Hematopoietic multipotent progenitor cell treated with erythropoietin and hydrocortisone succinate and interleukin-3 and kit ligand, for 6 days (in vitro differentiated cells): ENCODE results near the gene IKZF3.
"Not testable (repeated sequence)": the region's sequence is repeated elsewhere in the genome, so short reads cannot be mapped to it uniquely, and the experiment has no call there.

Experiments used
- DNase-seq: peaks from one replicate; pipeline ENCODE4 v3.0.0-alpha.2; 2015

Gene IKZF3

GRCh38 chr17:39737760-39738567 is 126.1 kb downstream of the IKZF3 start, which contains the start of gene GRB7:
Gene GRB7 (plus strand): TSS chr17:39737938. CDS start chr17:39742302, 4,364 bp downstream.
- DNase-seq: no peak

DNA sequence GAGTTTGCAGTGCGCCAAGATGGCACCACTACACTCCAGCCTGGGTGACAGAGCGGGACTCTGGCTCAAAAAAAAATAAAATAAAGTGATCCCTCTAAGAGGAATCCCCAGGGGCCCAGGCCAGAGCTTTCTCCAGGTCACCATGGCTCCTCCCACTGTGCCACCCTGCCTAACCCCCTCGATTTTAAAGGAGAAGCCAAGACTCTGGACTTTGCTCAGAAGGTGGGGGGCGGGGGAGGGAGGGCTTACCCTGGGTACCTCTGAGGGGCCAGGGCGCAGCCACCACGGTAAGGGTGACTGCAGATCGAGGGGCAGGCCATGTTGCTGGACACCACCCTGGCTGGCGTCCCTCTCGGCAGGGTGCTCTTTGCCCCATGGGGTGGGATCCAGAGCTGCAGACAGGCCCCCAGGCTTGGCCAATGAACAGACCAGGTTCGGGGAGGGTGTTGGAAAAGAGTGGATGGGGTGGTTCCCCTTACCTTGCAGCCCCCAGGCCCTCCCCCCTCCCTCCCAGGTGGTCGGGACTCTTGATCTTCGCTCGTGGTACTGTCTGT is 126.8 kb downstream of the IKZF3 start:
- no peak for DNase-seq

- DNase-seq: no peak
Measured at GRCh38 chr17:39736319-39737165, 127.6 kb downstream of the IKZF3 start.

DNA sequence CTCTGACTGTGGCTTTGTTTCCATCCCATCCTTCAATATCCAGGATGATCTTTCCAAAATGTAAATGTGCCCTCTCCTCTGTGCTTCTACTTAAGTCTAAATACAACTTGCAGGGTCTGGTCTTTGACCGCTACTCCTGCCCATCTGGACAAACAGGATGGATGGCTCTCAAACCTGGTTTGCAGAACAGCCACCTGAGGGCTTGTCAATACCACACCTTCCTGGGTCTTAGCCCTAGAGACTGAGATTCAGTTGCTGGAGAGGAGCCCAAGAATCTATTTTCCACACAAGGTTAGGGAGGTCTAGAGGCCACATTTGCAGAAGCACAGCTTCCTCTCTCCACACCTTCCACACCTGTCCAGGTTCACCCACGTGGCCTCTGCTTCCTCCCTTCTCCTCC is 128.2 kb downstream of the IKZF3 start:
- DNase-seq: no peak

- no peak for DNase-seq
Measured at GRCh38 chr17:39732586-39732985, 131.5 kb downstream of the IKZF3 start.

DNA sequence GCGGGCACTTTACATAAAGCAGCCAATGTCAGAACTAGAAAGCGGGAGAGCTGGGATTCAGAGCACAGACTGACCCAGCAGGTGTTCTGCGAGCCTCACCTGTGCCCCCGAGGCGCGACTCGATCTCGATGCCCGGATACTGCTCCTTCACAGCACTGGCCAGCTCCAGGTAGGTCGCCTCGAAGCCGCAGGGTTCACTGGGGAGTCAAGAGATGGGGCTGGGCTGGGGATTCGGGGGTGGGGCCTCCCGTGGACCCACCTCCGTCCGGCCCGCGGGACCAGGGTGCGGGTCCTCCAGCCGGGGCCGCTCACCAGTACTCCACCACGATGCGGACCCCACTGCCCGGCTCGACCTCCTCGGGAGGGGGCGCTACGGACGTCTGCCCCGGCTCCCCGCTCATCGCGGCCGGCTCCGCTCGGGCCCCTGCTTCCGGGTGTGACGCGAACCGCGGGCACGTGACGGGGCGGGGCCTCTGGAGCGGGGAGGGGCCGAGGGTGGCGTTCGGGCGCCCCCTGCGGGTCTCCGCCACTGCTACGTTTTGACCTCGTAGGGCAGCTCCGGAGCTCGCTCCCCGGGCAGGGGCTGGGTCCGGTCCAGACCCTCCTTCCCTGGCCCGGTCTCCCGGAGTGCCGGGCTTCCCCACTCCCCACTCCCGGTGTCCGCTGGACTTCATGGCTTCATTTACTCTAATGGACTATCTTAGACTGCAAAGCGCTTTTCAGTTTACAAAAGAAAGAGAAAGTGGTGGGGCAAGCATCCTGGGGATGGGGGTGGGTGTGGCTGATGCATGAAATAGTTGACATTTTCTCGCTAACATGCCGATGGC is 133.8 kb downstream of the IKZF3 start, which contains the start of gene MIEN1:
MIEN1 (minus strand) TSS at position 438 of the 827 bp plus-strand sequence; CDS start at position 401, 37 bp downstream.
- peak; percentile 92 for DNase-seq

DNA sequence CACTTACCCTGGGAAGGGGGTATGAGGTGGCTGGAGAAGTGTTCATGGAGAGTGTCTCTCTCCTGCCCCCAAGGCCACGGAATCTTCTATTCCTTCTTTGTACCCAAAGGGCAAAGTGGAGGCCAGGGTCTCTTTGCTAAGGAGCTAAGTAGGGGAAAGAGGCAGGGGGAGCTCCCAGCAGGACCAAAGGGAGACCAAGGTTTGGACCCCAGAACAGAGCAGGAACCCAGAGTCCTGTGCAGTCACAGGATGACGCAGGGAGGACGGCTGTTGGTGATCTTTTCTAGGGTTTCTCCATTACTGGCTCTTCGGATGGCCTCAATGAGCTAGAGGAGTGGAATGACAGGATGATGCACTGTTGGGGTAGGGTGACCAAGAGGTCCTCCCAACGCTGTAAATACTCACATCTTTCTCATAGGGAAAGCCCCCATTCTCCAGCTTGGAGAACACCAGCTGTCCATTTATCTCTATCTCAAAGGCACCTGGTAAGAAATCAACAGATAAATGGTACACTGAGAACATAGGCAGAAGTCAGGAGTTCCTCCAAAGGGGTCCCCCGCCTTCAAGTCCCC is 134.7 kb downstream of the IKZF3 start:
- no peak for DNase-seq

DNA sequence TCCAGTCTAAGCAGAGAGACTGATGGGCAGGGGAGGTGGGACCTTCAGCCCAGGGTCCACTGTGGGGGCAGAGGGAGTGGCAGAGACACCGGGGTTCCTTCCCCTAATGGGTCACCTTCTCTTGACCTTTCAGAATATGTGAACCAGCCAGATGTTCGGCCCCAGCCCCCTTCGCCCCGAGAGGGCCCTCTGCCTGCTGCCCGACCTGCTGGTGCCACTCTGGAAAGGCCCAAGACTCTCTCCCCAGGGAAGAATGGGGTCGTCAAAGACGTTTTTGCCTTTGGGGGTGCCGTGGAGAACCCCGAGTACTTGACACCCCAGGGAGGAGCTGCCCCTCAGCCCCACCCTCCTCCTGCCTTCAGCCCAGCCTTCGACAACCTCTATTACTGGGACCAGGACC is 136.6 kb downstream of the IKZF3 start:
- DNase-seq: no peak

DNA sequence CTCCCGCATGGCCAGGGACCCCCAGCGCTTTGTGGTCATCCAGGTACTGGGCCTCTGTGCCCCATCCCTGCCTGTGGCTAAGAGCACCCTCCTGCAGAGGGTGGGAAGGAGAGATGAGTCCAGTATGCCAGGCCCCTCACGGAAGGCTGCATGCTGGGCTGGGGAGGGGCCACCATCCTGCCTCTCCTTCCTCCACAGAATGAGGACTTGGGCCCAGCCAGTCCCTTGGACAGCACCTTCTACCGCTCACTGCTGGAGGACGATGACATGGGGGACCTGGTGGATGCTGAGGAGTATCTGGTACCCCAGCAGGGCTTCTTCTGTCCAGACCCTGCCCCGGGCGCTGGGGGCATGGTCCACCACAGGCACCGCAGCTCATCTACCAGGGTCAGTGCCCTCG is 137.5 kb downstream of the IKZF3 start:
- no peak for DNase-seq

- DNase-seq: not testable (repeated sequence)
Measured at GRCh38 chr17:39725923-39726322, 138.2 kb downstream of the IKZF3 start.

DNA sequence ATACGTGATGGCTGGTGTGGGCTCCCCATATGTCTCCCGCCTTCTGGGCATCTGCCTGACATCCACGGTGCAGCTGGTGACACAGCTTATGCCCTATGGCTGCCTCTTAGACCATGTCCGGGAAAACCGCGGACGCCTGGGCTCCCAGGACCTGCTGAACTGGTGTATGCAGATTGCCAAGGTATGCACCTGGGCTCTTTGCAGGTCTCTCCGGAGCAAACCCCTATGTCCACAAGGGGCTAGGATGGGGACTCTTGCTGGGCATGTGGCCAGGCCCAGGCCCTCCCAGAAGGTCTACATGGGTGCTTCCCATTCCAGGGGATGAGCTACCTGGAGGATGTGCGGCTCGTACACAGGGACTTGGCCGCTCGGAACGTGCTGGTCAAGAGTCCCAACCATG is 139.4 kb downstream of the IKZF3 start:
- DNase-seq: no peak

DNA sequence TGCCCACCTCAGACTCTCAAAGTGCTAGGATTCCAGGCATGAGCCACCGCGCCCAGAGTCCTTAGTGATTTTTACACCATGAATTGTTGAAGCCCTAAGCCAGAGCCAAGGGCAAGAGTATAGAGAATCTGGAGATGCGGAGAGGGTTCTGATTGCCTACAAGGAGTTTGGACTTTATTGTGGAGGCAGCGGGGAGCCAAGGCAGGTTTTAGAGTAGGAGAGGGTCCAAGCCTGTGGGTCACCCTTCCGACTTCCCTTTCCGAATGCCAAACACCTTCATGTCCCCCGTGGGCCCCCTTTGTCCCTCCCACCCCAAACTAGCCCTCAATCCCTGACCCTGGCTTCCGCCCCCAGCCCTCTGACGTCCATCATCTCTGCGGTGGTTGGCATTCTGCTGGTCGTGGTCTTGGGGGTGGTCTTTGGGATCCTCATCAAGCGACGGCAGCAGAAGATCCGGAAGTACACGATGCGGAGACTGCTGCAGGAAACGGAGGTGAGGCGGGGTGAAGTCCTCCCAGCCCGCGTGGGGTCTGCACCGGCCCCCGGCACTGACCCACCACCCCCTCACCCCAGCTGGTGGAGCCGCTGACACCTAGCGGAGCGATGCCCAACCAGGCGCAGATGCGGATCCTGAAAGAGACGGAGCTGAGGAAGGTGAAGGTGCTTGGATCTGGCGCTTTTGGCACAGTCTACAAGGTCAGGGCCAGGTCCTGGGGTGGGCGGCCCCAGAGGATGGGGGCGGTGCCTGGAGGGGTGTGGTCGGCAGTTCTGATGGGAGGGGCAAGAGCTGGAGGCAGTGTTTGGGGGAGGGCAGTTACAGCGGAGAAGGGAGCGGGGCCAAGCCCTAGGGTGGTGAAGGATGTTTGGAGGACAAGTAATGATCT is 140.9 kb downstream of the IKZF3 start:
- DNase-seq: peak; percentile 79

GRCh38 chr17:39722104-39722503 is 142.0 kb downstream of the IKZF3 start:
- DNase-seq: no peak

DNA sequence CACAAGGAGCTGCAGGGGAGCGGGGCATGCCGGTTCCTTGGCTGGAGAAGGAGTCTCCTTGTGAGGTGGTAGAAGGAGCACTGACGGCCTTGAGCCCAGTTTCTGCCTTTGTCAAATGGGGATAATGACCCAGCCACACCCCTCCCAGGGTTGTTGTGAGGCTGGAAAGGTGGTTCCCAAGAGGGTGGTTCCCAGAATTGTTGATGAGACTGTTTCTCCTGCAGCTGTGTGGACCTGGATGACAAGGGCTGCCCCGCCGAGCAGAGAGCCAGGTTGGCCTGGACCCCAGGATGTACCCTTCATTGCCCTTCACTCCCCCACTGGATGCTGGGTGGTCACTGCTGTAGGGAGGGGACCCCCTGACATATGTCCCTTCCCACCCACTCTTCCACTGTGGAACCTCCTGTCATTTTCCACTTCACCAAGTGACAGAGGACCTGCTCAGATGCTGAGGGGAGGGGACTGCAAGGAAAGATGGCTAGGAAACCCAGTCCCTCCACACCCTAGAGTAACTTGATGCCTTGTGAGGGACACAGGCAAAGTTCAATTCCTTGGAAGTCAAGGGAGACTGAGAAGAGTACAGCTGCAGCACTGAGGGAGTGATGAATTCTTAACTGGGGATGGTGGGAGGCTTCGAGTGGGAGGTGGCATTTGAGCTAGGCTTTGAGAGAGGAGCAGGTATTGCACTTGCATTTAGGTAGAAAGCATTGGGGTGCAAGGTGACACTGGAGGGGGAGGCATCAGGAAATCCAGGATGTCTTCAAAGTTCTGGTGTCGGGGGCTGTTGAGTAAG is 144.4 kb downstream of the IKZF3 start:
- DNase-seq: no peak

GRCh38 chr17:39717660-39718059 is 146.5 kb downstream of the IKZF3 start:
- DNase-seq: no peak

DNA sequence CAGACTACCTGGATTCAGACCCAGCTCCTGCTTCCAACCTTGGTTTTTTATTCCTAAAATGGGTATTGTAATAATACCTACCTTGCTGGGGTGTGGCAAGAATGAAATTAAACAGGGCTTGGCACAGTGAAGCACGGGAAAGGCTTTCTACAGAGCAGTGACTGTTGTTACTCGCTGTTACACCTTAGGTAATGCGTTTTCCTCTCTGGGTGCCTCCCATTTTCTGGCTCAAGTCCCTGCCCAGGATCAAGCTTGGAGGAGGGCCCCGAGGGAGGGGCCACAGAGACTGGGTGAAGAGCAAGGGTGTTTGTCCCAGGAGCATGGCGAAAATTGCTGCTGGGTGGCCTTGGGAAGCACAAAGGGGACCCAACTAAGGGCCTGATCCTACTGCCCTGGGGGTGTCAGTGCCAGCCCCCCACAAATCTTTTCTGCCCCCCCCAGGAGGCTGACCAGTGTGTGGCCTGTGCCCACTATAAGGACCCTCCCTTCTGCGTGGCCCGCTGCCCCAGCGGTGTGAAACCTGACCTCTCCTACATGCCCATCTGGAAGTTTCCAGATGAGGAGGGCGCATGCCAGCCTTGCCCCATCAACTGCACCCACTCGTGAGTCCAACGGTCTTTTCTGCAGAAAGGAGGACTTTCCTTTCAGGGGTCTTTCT is 147.1 kb downstream of the IKZF3 start:
- DNase-seq: no peak

GRCh38 chr17:39716073-39716818 is 147.9 kb downstream of the IKZF3 start:
- DNase-seq: no peak

DNA sequence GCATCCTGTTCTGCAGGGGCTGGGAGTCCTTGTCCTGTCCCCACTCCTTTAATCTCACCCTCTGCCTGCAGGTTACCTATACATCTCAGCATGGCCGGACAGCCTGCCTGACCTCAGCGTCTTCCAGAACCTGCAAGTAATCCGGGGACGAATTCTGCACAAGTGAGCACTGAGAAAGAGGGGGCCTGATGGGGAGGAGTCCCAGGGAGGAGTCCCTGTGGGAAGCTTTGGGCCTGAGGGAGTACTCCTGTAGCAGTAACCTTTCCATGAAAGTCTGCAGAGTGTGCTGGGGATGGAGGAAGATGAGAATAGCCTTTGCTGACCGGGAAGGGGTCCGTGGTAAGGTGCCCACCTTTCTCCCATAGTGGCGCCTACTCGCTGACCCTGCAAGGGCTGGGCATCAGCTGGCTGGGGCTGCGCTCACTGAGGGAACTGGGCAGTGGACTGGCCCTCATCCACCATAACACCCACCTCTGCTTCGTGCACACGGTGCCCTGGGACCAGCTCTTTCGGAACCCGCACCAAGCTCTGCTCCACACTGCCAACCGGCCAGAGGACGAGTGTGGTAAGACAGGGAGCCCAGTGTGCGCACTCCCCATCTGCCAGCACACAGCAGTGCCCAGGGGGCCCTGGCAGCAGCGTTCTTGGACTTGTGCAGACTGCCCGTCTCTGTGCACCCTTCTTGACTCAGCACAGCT is 148.6 kb downstream of the IKZF3 start:
- no peak for DNase-seq
